Forelimb muscle (tissue), 1 donor: ENCODE data around the gene PITPNC1. TPM values are rescaled to one million over a fixed set of nuclear protein-coding genes. Genes with fewer than 3 reads are reported as not detected.
"Not testable (repeated sequence)": the region's sequence is repeated elsewhere in the genome, so short reads cannot be mapped to it uniquely, and the experiment has no call there.

Experiments
- DNase-seq: peaks from one replicate; pipeline ENCODE4 v3.0.0-alpha.2; 2013; ENCODE audit warnings: low read depth
- polyA plus RNA-seq: library from polyadenylated mRNA; unstranded; fragments of 120-200 nt; gene quantifications from one replicate; pipeline ENCODE4 v1.2.1, GENCODE V29; 2013; ENCODE audit not compliant: insufficient read length

PITPNC1 gene
- 9.4 TPM for polyA plus RNA-seq

- DNase-seq = no peak
Observed at GRCh38 chr17:67376737-67377487, at the start of gene PITPNC1. Gene PITPNC1, plus strand, starts transcription at chr17:67377281.

GRCh38 chr17:67328026-67328425, 49.1 kb upstream of the PITPNC1 start:
- no peak for DNase-seq

GRCh38 chr17:67331381-67332161, 45.5 kb upstream of the PITPNC1 start:
- DNase-seq = not testable (repeated sequence)

GRCh38 chr17:67332162-67332508, 44.9 kb upstream of the PITPNC1 start:
- not testable (repeated sequence) for DNase-seq

- no peak for DNase-seq
Observed at GRCh38 chr17:67335245-67335835, 41.7 kb upstream of the PITPNC1 start.

- DNase-seq = no peak
Observed at GRCh38 chr17:67336859-67337258, 40.2 kb upstream of the PITPNC1 start.

GRCh38 chr17:67338353-67338752, 38.7 kb upstream of the PITPNC1 start:
- not testable (repeated sequence) for DNase-seq

- DNase-seq = no peak
Observed at GRCh38 chr17:67343237-67343636, 33.8 kb upstream of the PITPNC1 start.

GRCh38 chr17:67347826-67348225, 29.3 kb upstream of the PITPNC1 start:
- DNase-seq = no peak

- no peak for DNase-seq
Observed at GRCh38 chr17:67349420-67349819, 27.7 kb upstream of the PITPNC1 start.

- no peak for DNase-seq
Observed at GRCh38 chr17:67353161-67353560, 23.9 kb upstream of the PITPNC1 start.

- DNase-seq = no peak
Observed at GRCh38 chr17:67353929-67354574, 23.0 kb upstream of the PITPNC1 start.

GRCh38 chr17:67358612-67359011, 18.5 kb upstream of the PITPNC1 start:
- DNase-seq = no peak

GRCh38 chr17:67359960-67360791, 16.9 kb upstream of the PITPNC1 start:
- DNase-seq = no peak

GRCh38 chr17:67360880-67361279, 16.2 kb upstream of the PITPNC1 start:
- no peak for DNase-seq

GRCh38 chr17:67362173-67362572, 14.9 kb upstream of the PITPNC1 start:
- no peak for DNase-seq

GRCh38 chr17:67364847-67365737, 12.0 kb upstream of the PITPNC1 start:
- DNase-seq = no peak

GRCh38 chr17:67365738-67366192, 11.3 kb upstream of the PITPNC1 start:
- DNase-seq = no peak

- DNase-seq = peak; percentile 52
Observed at GRCh38 chr17:67366193-67367157, 10.6 kb upstream of the PITPNC1 start, which contains the start of gene PSMD12. Gene PSMD12, minus strand, starts transcription at chr17:67366577. Its CDS starts 58 bp downstream, at chr17:67366519.
